Esophagus muscularis mucosa (tissue), 4 donors: Measurements from ENCODE around the gene MAP4K5. TPM values are rescaled to one million over a fixed set of nuclear protein-coding genes. Genes with fewer than 3 reads are reported as not detected.

Experiments used
- DNase-seq: peaks from one replicate; pipeline ENCODE4 v3.0.0-alpha.2; 2017; ENCODE audit errors: extremely low spot score
- H3K27ac ChIP-seq, 4 donors: fragments of 200-600 bp; sonication (generic); replicated peaks in 1 of 4; 1 replicate in 3 of 4; 2 replicates in 1 of 4; pipeline ENCODE4 v1.5.1; 2016 to 2019; ENCODE audit warnings: mild to moderate bottlenecking in 1 of 4
- H3K27me3 ChIP-seq, 4 donors: fragments of 200-600 bp; sonication (generic); one replicate each; pipeline versions ENCODE4 v1.5.1 to v1.6.0; 2016 to 2019
- H3K36me3 ChIP-seq, 4 donors: fragments of 200-600 bp; sonication (generic); one replicate each; pipeline ENCODE4 v1.5.1; 2016 to 2019
- H3K4me1 ChIP-seq, 4 donors: fragments of 200-600 bp; sonication (generic); one replicate each; pipeline ENCODE4 v1.5.1; 2016 to 2019
- H3K4me3 ChIP-seq, 4 donors: fragments of 200-600 bp; sonication (generic); 1 replicate in 2 of 4; 2 replicates in 2 of 4; pipeline ENCODE4 v1.5.1; 2016 to 2019; ENCODE audit warnings: mild to moderate bottlenecking in 4 of 4, moderate library complexity in 1 of 4
- H3K9me3 ChIP-seq, 4 donors: fragments of 200-600 bp; sonication (generic); 1 replicate in 3 of 4; 2 replicates in 1 of 4; pipeline ENCODE4 v1.5.1; 2016 to 2019
- CTCF ChIP-seq, 3 experiments: fragments of 200-600 bp in 2 of 3; fragments of 450-650 bp in 1 of 3; sonication (generic) in 2 of 3; IDR thresholded peaks; one replicate each; pipeline ENCODE4 v1.5.1; 2017 to 2019; ENCODE audit warnings: antibody characterized with exemption in 3 of 3, mild to moderate bottlenecking in 2 of 3, moderate library complexity in 1 of 3
- EP300 ChIP-seq: sonication (generic); formaldehyde crosslinking; IDR thresholded peaks from one replicate; pipeline ENCODE4 v1.6.1; 2017; ENCODE audit warnings: antibody characterized with exemption
- POLR2A ChIP-seq: fragments of 450-650 bp; IDR thresholded peaks from one replicate; pipeline ENCODE4 v1.6.1; 2017; ENCODE audit warnings: antibody characterized with exemption, moderate library complexity, mild to moderate bottlenecking, low read depth
- POLR2AphosphoS5 ChIP-seq, 2 donors: sonication (generic); formaldehyde crosslinking; IDR thresholded peaks; one replicate each; pipeline ENCODE4 v1.6.1; 2017; ENCODE audit warnings: antibody characterized with exemption in 2 of 2
- WGBS: methylation state at CpG from one replicate; pipeline ENCODE4 v1.1.5; 2018; 5-methylcytosine and 5-hydroxymethylcytosine counted together
- intact Hi-C: fragments of 100-400 bp; cut with DNase I; formaldehyde crosslinking; loops from one replicate; pipeline ENCODE4 v1.15.1; 2023
- total RNA-seq, 4 donors: library from RNA; depleted of rRNA; stranded (reverse); fragments of >200 nt; gene quantifications; one replicate each; pipeline versions ENCODE4 v1.1.0 to v1.2.1, GENCODE V29; 2016

Gene MAP4K5
- total RNA-seq, 4 donors from 2014 or later: 84.4 to 108 (median 91.2) TPM

- no peaks in the 10 kb centered on the region for H3K4me1 ChIP-seq
- no peak overlapping the region for H3K27ac ChIP-seq
- H3K9me3 ChIP-seq: no peaks in the 10 kb centered on the region
- TF ChIP-seq POLR2AphosphoS5 (IDR thresholded peaks at IDR 0.05) (no peak), POLR2A (no peak), CTCF (IDR thresholded peaks at IDR 0.05) (no peak), EP300 (no peak)
- no peaks in the 10 kb centered on the region for H3K27me3 ChIP-seq
- H3K4me3 ChIP-seq: no peak overlapping the region
- peaks cover 46 to 88% (median 55%) of the 10 kb centered on the region in 4 donors for H3K36me3 ChIP-seq
- no peak for DNase-seq
- intact Hi-C loops: no loop called here
- 96% methylated on average over 3 of the region's 3 CpGs for WGBS
These were observed 108.8 kb downstream of the MAP4K5 start for GRCh38 chr14:50423529-50423928.

- DNase-seq: no peak
- Histone ChIP-seq H3K36me3 (peaks cover 40 to 93% (median 58%) of the 10 kb centered on the region in 4 donors), H3K4me3 (no peak overlapping the region), H3K4me1 (no peaks in the 10 kb centered on the region), H3K27me3 (no peaks in the 10 kb centered on the region), H3K27ac (no peak overlapping the region), H3K9me3 (no peaks in the 10 kb centered on the region)
- WGBS: 89% methylated on average over 7 of the region's 7 CpGs
- TF ChIP-seq POLR2A (no peak), POLR2AphosphoS5 (IDR thresholded peaks at IDR 0.05) (no peak), CTCF (IDR thresholded peaks at IDR 0.05) (no peak), EP300 (no peak)
- intact Hi-C loops: no loop called here
These were observed 110.9 kb downstream of the MAP4K5 start for GRCh38 chr14:50421499-50421898.

GRCh38 chr14:50417853-50418252 is 114.5 kb downstream of the MAP4K5 start:
- Histone ChIP-seq H3K27ac (no peak overlapping the region), H3K4me3 (no peak overlapping the region), H3K27me3 (no peaks in the 10 kb centered on the region), H3K4me1 (no peaks in the 10 kb centered on the region), H3K9me3 (no peaks in the 10 kb centered on the region), H3K36me3 (peaks cover 22 to 68% (median 38%) of the 10 kb centered on the region in 4 donors)
- intact Hi-C loops: no loop called here
- DNase-seq: no peak
- TF ChIP-seq POLR2A (no peak), POLR2AphosphoS5 (IDR thresholded peaks at IDR 0.05) (no peak), EP300 (no peak), CTCF (IDR thresholded peaks at IDR 0.05) (no peak)
- 100% methylated on average over 2 of the region's 2 CpGs for WGBS

GRCh38 chr14:50410921-50411320 is 121.4 kb downstream of the MAP4K5 start:
- Histone ChIP-seq H3K9me3 (no peaks in the 10 kb centered on the region), H3K4me3 (no peak overlapping the region), H3K36me3 (peaks cover 0 to 5% (median 2%) of the 10 kb centered on the region in 4 donors), H3K4me1 (no peaks in the 10 kb centered on the region), H3K27me3 (no peaks in the 10 kb centered on the region), H3K27ac (no peak overlapping the region)
- WGBS: 95% methylated on average over 1 of the region's 1 CpG
- TF ChIP-seq POLR2AphosphoS5 (IDR thresholded peaks at IDR 0.05) (no peak), CTCF (IDR thresholded peaks at IDR 0.05) (no peak), POLR2A (no peak), EP300 (no peak)
- intact Hi-C loops: no loop called here
- DNase-seq: no peak

GRCh38 chr14:50410071-50410470 is 122.3 kb downstream of the MAP4K5 start:
- H3K36me3 ChIP-seq: peaks cover 0 to under 1% (median 0%) of the 10 kb centered on the region in 4 donors
- no peak overlapping the region for H3K27ac ChIP-seq
- H3K4me3 ChIP-seq: no peak overlapping the region
- no peaks in the 10 kb centered on the region for H3K27me3 ChIP-seq
- no peak for TF ChIP-seq POLR2AphosphoS5 (IDR thresholded peaks at IDR 0.05)
- TF ChIP-seq EP300: no peak
- no peak for TF ChIP-seq POLR2A
- TF ChIP-seq CTCF (IDR thresholded peaks at IDR 0.05): no peak
- intact Hi-C loops: no loop called here
- 84% methylated on average over 3 of the region's 3 CpGs for WGBS
- DNase-seq: no peak
- no peaks in the 10 kb centered on the region for H3K4me1 ChIP-seq
- no peaks in the 10 kb centered on the region for H3K9me3 ChIP-seq
